GM20431 (cell line): ENCODE data around the gene PSORS1C2.
"Not testable (repeated sequence)": the region's sequence is repeated elsewhere in the genome, so short reads cannot be mapped to it uniquely, and the experiment has no call there.

Experiments used
- in situ Hi-C: fragments of 300-500 bp; cut with MseI, MboI; formaldehyde crosslinking; loops from one replicate; pipeline ENCODE4 v1.15.0; 2020; ENCODE audit warnings: low sequenced_read_pairs; ENCODE audit not compliant: unreplicated experiment

PSORS1C2 gene

GRCh38 chr6:31138982-31139381, at the start of gene PSORS1C2:
Gene PSORS1C2 (minus strand): TSS chr6:31139066. CDS start chr6:31139026, 40 bp downstream.
- in situ Hi-C loops = loop anchor here (10.0 kb wide), 2 partner anchors 56 to 226 kb away; no protein-coding TSS in a partner anchor

- in situ Hi-C loops = no loop called here
These were observed 48.9 kb upstream of the PSORS1C2 start for GRCh38 chr6:31187780-31188194.

GRCh38 chr6:31186052-31186734, 47.3 kb upstream of the PSORS1C2 start:
- in situ Hi-C loops = no loop called here

- in situ Hi-C loops = not testable (repeated sequence)
These were observed 46.8 kb upstream of the PSORS1C2 start for GRCh38 chr6:31185695-31186051.

GRCh38 chr6:31183859-31184258, 45.0 kb upstream of the PSORS1C2 start:
- in situ Hi-C loops = not testable (repeated sequence)

GRCh38 chr6:31183287-31183686, 44.4 kb upstream of the PSORS1C2 start:
- in situ Hi-C loops = not testable (repeated sequence)

- in situ Hi-C loops = no loop called here
These were observed 41.6 kb upstream of the PSORS1C2 start for GRCh38 chr6:31180500-31180899.

- in situ Hi-C loops = no loop called here
These were observed 41.0 kb upstream of the PSORS1C2 start for GRCh38 chr6:31179896-31180295.

- in situ Hi-C loops = no loop called here
These were observed 40.1 kb upstream of the PSORS1C2 start for GRCh38 chr6:31179042-31179386.

GRCh38 chr6:31178143-31179041, 39.5 kb upstream of the PSORS1C2 start:
- in situ Hi-C loops = no loop called here

GRCh38 chr6:31175971-31176370, 37.1 kb upstream of the PSORS1C2 start:
- in situ Hi-C loops = no loop called here

- in situ Hi-C loops = no loop called here
These were observed 35.5 kb upstream of the PSORS1C2 start for GRCh38 chr6:31174378-31174777.

GRCh38 chr6:31173406-31173805, 34.5 kb upstream of the PSORS1C2 start:
- in situ Hi-C loops = no loop called here

- in situ Hi-C loops = no loop called here
These were observed 34.1 kb upstream of the PSORS1C2 start for GRCh38 chr6:31172973-31173384.

GRCh38 chr6:31171931-31172905, 33.4 kb upstream of the PSORS1C2 start:
- in situ Hi-C loops = no loop called here

- in situ Hi-C loops = no loop called here
These were observed 32.3 kb upstream of the PSORS1C2 start for GRCh38 chr6:31170987-31171671.

GRCh38 chr6:31170600-31170881, 31.7 kb upstream of the PSORS1C2 start, which contains the start of gene POU5F1:
Gene POU5F1 (minus strand): TSS chr6:31170682. CDS start chr6:31170620, 62 bp downstream.
- in situ Hi-C loops = no loop called here

GRCh38 chr6:31169858-31170599, 31.2 kb upstream of the PSORS1C2 start:
- in situ Hi-C loops = not testable (repeated sequence)
